ENCODE data around the gene BCL2L2.
"Not testable (repeated sequence)": the region's sequence is repeated elsewhere in the genome, so short reads cannot be mapped to it uniquely, and the experiment has no call there.

GRCh38 chr14:23325746-23326145, 19.1 kb downstream of the BCL2L2 start:
- not testable (repeated sequence) for TF ChIP-seq EP300 (IDR thresholded peaks at IDR 0.05; ENCODE audit: borderline replicate concordance in 1 of 2, control insufficient read depth in 1 of 2, low read depth in 2 of 2, low read length in 2 of 2); ZBTB33 (IDR thresholded peaks at IDR 0.05); JUND (IDR thresholded peaks at IDR 0.05; ENCODE audit: low read depth, low read length); SP1 (IDR thresholded peaks at IDR 0.05; ENCODE audit: low read depth, low read length); CTCF (IDR thresholded peaks at IDR 0.05 in 2 of 3, conservative IDR thresholded peaks at IDR 0.05 in 1 of 3; ENCODE audit: control insufficient read depth in 2 of 3, extremely low read depth in 1 of 3, insufficient read depth in 1 of 3, low read depth in 3 of 3, low read length in 3 of 3); CHD4 (IDR thresholded peaks at IDR 0.05); POLR2AphosphoS2 (IDR thresholded peaks at IDR 0.05; ENCODE audit: low read depth, low read length); BHLHE40 (IDR thresholded peaks at IDR 0.05; ENCODE audit: borderline replicate concordance in 1 of 2, low read depth in 2 of 2, low read length in 1 of 2)

Measured in GM12878 (cell line).